Liver (tissue), 9 donors: Measurements from ENCODE around the gene CREG2. TPM values are rescaled to one million over a fixed set of nuclear protein-coding genes. Genes with fewer than 3 reads are reported as not detected.
A peak's percentile ranks its signal among the peaks of the same experiment; 100 is the strongest.

Source experiments
- DNase-seq: peaks from one replicate; pipeline ENCODE4 v3.0.0-alpha.2; 2017; ENCODE audit warnings: low spot score
- H3K27ac ChIP-seq, 2 donors: one replicate each; pipeline ENCODE4 v1.7.0; 2013; ENCODE audit warnings: inconsistent platforms in 2 of 2, low read length in 2 of 2, control low read depth in 1 of 2, low read depth in 1 of 2, mild to moderate bottlenecking in 1 of 2
- H3K27me3 ChIP-seq, 4 donors: one replicate each; pipeline versions ENCODE4 v1.6.1 to v1.7.0; 2013; ENCODE audit warnings: low read length in 3 of 4, inconsistent platforms in 1 of 4, mild to moderate bottlenecking in 1 of 4, moderate library complexity in 1 of 4; ENCODE audit not compliant: control insufficient read depth in 4 of 4, insufficient read depth in 4 of 4
- H3K36me3 ChIP-seq, 4 donors: one replicate each; pipeline versions ENCODE4 v1.6.1 to v1.7.0; 2013; ENCODE audit warnings: low read length in 3 of 4, mild to moderate bottlenecking in 3 of 4, low read depth in 1 of 4, moderate library complexity in 1 of 4; ENCODE audit not compliant: control insufficient read depth in 4 of 4, insufficient read depth in 3 of 4
- H3K4me1 ChIP-seq, 4 donors: one replicate each; pipeline versions ENCODE4 v1.6.1 to v1.7.0; 2013; ENCODE audit warnings: low read length in 3 of 4, mild to moderate bottlenecking in 3 of 4, moderate library complexity in 1 of 4; ENCODE audit not compliant: control insufficient read depth in 4 of 4, insufficient read depth in 4 of 4
- H3K4me3 ChIP-seq, 3 donors: one replicate each; pipeline versions ENCODE4 v1.6.1 to v1.7.0; 2013; ENCODE audit warnings: low read length in 3 of 3, control low read depth in 1 of 3, low read depth in 1 of 3, mild to moderate bottlenecking in 1 of 3
- H3K9ac ChIP-seq, 2 donors: one replicate each; pipeline ENCODE4 v1.7.0; 2013; ENCODE audit warnings: low read length in 2 of 2, mild to moderate bottlenecking in 2 of 2, moderate library complexity in 2 of 2, control low read depth in 1 of 2, low read depth in 1 of 2
- H3K9me3 ChIP-seq, 4 donors: one replicate each; pipeline versions ENCODE4 v1.6.1 to v1.7.0; 2013; ENCODE audit warnings: low read length in 3 of 4; ENCODE audit not compliant: control insufficient read depth in 4 of 4
- ATF3 ChIP-seq: IDR thresholded peaks from 2 replicates; pipeline ENCODE4 v1.6.1; 2016; ENCODE audit warnings: antibody characterized with exemption
- CTCF ChIP-seq: fragments of 150-350 bp; IDR thresholded peaks from 2 replicates; pipeline ENCODE4 v1.5.1; 2017; ENCODE audit warnings: improper control_type of control experiment, low read depth, low read length; ENCODE audit not compliant: missing input control
- EGR1 ChIP-seq, 2 donors: IDR thresholded peaks; 2 replicates each; pipeline ENCODE4 v1.6.1; 2016 to 2018; ENCODE audit warnings: antibody characterized with exemption in 2 of 2, low read depth in 2 of 2
- FOXA1 ChIP-seq: IDR thresholded peaks from 2 replicates; pipeline ENCODE4 v1.6.1; 2016; ENCODE audit warnings: antibody characterized with exemption
- FOXA2 ChIP-seq: IDR thresholded peaks from 2 replicates; pipeline ENCODE4 v1.6.1; 2016; ENCODE audit warnings: antibody characterized with exemption
- GABPA ChIP-seq, 2 donors: IDR thresholded peaks in 1 of 2; conservative IDR thresholded peaks in 1 of 2; 2 replicates each; pipeline ENCODE4 v1.6.1; 2016; ENCODE audit warnings: antibody characterized with exemption in 2 of 2, mild to moderate bottlenecking in 1 of 2, moderate library complexity in 1 of 2
- HNF4A ChIP-seq, 2 donors: conservative IDR thresholded peaks; 2 replicates each; pipeline ENCODE4 v1.6.1; 2016; ENCODE audit warnings: antibody characterized with exemption in 2 of 2, mild to moderate bottlenecking in 2 of 2
- HNF4G ChIP-seq: IDR thresholded peaks from 2 replicates; pipeline ENCODE4 v1.6.1; 2016; ENCODE audit warnings: antibody characterized with exemption
- JUND ChIP-seq, 2 donors: IDR thresholded peaks; 2 replicates each; pipeline ENCODE4 v1.6.1; 2016; ENCODE audit warnings: antibody characterized with exemption in 2 of 2
- MAX ChIP-seq: IDR thresholded peaks from 2 replicates; pipeline ENCODE4 v1.6.1; 2016; ENCODE audit warnings: antibody characterized with exemption
- NR2F2 ChIP-seq: IDR thresholded peaks from 2 replicates; pipeline ENCODE4 v1.6.1; 2016; ENCODE audit warnings: antibody characterized with exemption
- RAD21 ChIP-seq, 2 donors: IDR thresholded peaks; 2 replicates each; pipeline ENCODE4 v1.6.1; 2016; ENCODE audit warnings: antibody characterized with exemption in 2 of 2, mild to moderate bottlenecking in 2 of 2
- REST ChIP-seq: IDR thresholded peaks from 2 replicates; pipeline ENCODE4 v1.6.1; 2016; ENCODE audit warnings: antibody characterized with exemption, mild to moderate bottlenecking
- RXRA ChIP-seq, 2 donors: IDR thresholded peaks; 2 replicates each; pipeline ENCODE4 v1.6.1; 2017 to 2018; ENCODE audit warnings: antibody characterized with exemption in 2 of 2, mild to moderate bottlenecking in 1 of 2
- TAF1 ChIP-seq: conservative IDR thresholded peaks from 2 replicates; pipeline ENCODE4 v1.6.1; 2016; ENCODE audit warnings: antibody characterized with exemption, mild to moderate bottlenecking
- YY1 ChIP-seq: IDR thresholded peaks from 2 replicates; pipeline ENCODE4 v1.6.1; 2016; ENCODE audit warnings: antibody characterized with exemption, mild to moderate bottlenecking
- ZBTB33 ChIP-seq: IDR thresholded peaks from 2 replicates; pipeline ENCODE4 v1.6.1; 2016; ENCODE audit warnings: antibody characterized with exemption
- WGBS: extraction: QIAGEN DNeasy Blood & Tissue Kit; methylation state at CpG from one replicate; pipeline ENCODE4 v1.1.7; 2013; 5-methylcytosine and 5-hydroxymethylcytosine counted together
- polyA plus RNA-seq, 2 donors: library from polyadenylated mRNA; stranded (reverse) in 1 of 2; unstranded in 1 of 2; fragments of 200-250 nt in 1 of 2; fragments of >200 nt in 1 of 2; fragmentation: Nextera tagmentation in 1 of 2; extraction: Ambion mirVana in 1 of 2; gene quantifications; one replicate each; pipeline versions ENCODE4 v1.2.1 to v1.2.3, GENCODE V29; 2013 to 2015
- total RNA-seq, 2 donors: library from RNA; depleted of rRNA; stranded (reverse); fragments of >200 nt; gene quantifications; one replicate each; pipeline ENCODE4 v1.2.3, GENCODE V29; 2014
- donor health status: healthy.
- donor health status: healthy.
- donor health status: healthy.
- donor health status: healthy.
- donor health status: healthy.

CREG2 gene
- total and polyA plus RNA-seq, 4 donors: 0.05 TPM; not detected in 3

- H3K4me1 ChIP-seq: peaks cover 5 to 31% (median 13%) of the 10 kb centered on the region in 4 donors
- no peak for TF ChIP-seq TAF1
- no peak for TF ChIP-seq FOXA2
- no peak for TF ChIP-seq FOXA1
- TF ChIP-seq HNF4A (conservative IDR thresholded peaks at IDR 0.05): no peak
- no peak for TF ChIP-seq YY1
- no peak for TF ChIP-seq NR2F2
- no peak for TF ChIP-seq REST
- no peak for TF ChIP-seq EGR1 (IDR thresholded peaks at IDR 0.05; ENCODE audit: low read depth in 2 of 2)
- no peak for TF ChIP-seq ATF3
- TF ChIP-seq ZBTB33: no peak
- TF ChIP-seq GABPA (IDR thresholded peaks at IDR 0.05 in 1 of 2, conservative IDR thresholded peaks at IDR 0.05 in 1 of 2): no peak
- no peak for TF ChIP-seq JUND (IDR thresholded peaks at IDR 0.05)
- TF ChIP-seq CTCF: no peak
- no peak for TF ChIP-seq MAX
- TF ChIP-seq HNF4G: no peak
- no peak for TF ChIP-seq RXRA (IDR thresholded peaks at IDR 0.05)
- no peak for TF ChIP-seq RAD21 (IDR thresholded peaks at IDR 0.05)
- DNase-seq: no peak
- no peaks in the 10 kb centered on the region for H3K27me3 ChIP-seq
- peak overlapping the region in 1 of 2 donors; percentile 47 for H3K27ac ChIP-seq
- no peak overlapping the region for H3K9ac ChIP-seq
- WGBS: 84% methylated on average over 1 of the region's 1 CpG
- H3K4me3 ChIP-seq: no peak overlapping the region
- H3K9me3 ChIP-seq: no peaks in the 10 kb centered on the region
- H3K36me3 ChIP-seq: no peaks in the 10 kb centered on the region
Measured at GRCh38 chr2:101300164-101300563, 87.1 kb downstream of the CREG2 start.

GRCh38 chr2:101299604-101300003 is 87.7 kb downstream of the CREG2 start:
- DNase-seq: no peak
- WGBS: 49% methylated on average over 6 of the region's 6 CpGs
- Histone ChIP-seq H3K9me3 (no peaks in the 10 kb centered on the region), H3K36me3 (peaks cover 0 to 3% (median 0%) of the 10 kb centered on the region in 4 donors), H3K4me1 (peaks cover 5 to 28% (median 12%) of the 10 kb centered on the region in 4 donors), H3K27ac (peak overlapping the region in 1 of 2 donors; percentile 47), H3K4me3 (no peak overlapping the region), H3K27me3 (no peaks in the 10 kb centered on the region), H3K9ac (no peak overlapping the region)
- TF ChIP-seq HNF4A (conservative IDR thresholded peaks at IDR 0.05): peak; percentile 24 to 37
- no peak for TF ChIP-seq RAD21 (IDR thresholded peaks at IDR 0.05)
- TF ChIP-seq HNF4G: peak; percentile 5
